ENCODE results near the gene CGB3.
"Not testable (repeated sequence)": the region's sequence is repeated elsewhere in the genome, so short reads cannot be mapped to it uniquely, and the experiment has no call there.

The CGB3 gene

DNA sequence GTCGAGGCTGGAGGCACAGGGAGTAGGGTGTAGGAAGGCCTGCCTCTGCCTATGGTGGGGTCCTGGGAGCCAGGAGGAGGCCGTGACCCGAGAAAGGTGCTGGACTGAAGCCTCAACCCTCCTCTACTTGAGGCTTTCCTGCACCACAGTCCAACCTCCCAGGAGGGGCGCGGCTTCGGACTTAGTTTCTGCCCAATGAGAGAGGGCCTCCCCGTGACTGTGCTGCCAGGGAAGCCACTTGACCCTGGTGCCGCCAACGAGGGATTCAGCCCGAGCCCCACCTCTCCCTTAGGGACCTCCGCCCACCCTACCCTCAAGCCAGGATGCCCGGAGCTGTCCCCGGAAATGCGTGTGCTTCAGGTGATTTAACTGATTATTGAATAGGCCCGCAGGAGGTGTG lies at the start of gene CGB3:
Gene CGB3, minus strand, starts transcription at position 101 of the 400 bp plus-strand sequence. CDS start 362 bp downstream, outside the sequence.
- FAIRE-seq: not testable (repeated sequence)

DNA sequence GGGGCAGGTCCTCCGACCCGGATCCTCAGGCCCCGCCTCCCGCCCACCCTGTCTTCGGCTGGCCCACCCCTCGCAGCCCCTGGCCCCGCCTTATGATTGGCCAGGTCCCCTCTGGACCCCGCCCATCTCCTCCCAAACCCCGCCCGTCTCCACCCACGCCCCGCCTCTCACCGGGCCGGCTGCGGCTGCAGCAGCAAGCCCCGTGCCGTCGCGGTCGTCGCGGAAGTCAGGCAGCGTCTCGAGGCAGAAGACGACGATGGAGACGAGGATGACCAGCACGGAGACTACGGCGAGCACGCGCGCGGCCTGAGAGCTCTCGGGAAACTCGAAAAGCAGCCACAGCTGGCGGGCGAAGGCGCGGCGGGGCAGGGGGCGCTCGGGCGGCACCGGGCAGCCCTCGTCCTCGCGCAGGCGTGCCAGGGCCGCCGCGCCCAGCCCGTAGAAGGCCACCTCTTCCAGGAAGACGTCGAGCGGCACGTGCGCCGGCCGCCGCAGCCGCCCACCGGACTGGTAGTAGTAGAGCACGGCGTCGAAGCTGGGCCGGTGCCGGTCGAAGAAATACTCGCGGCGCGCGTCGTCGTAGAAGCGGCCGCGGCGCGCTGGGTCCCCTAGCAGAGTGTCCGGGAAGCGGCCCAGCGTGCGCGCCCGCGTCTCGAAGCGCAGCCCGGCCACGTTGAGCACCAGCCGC lies 47.9 kb upstream of the CGB3 start:
- FAIRE-seq: no peak

DNA sequence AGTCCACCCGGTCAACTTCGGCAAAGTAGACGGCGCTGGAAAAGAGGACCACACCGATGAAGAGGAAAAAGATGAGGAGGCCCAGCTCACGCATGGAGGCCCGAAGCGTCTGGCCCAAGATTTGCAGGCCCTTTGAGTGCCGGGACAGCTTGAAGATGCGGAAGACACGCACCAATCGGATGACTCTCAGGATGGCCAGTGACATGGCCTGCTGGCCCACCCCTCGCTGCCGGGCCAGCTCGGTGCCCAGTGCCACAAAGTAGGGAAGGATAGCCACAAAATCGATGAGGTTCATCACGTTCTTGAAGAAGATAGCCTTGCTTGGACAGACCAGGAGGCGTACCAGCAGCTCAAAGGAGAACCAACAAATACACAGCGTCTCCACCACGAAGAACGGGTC lies 46.3 kb upstream of the CGB3 start:
- FAIRE-seq: no peak

DNA sequence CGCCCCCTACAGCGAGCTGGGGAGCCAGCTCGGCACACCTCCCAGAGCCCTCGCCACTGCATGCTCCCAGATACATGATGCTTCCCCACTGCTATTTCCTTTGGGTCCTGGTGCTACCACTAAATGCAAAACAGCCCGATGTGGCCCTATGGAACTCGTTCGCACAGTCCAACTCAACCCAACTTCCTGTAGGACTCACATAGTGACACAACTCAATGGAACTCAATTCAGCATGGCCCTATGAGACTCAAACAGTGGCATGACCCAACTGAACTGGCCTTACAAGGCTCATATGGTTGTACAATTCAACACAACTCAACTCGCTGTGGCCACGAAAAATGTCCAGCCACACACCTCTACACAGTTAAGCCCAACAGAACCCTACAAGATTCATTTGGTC lies 44.9 kb upstream of the CGB3 start:
- no peak for FAIRE-seq

DNA sequence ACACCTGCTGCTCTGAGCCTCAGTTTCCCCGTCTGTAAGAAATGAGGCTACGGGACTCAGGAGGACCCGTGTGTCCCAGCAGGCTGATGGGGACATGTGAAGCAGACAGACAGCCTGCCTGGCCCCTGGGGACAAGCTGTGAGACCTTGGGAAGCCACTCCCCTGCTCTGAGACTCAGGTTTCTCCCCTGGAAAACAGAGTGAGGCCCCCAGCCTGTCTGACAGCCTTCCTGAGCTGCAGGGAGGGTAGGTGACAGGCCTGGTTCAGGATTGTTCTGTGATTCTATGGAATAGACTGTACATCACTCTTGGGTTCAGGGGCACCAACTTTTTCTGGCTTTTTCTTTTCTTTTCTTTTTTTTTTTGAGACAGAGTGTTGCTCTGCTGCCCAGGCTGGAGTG lies 43.4 kb upstream of the CGB3 start:
- FAIRE-seq: no peak

- no peak for FAIRE-seq
These were observed 41.9 kb upstream of the CGB3 start for GRCh38 chr19:49065905-49066512.

GRCh38 chr19:49064768-49065611 lies 40.9 kb upstream of the CGB3 start, which contains the start of gene NTF4:
NTF4 (minus strand) TSS chr19:49064818; CDS start chr19:49061997, 2,821 bp downstream.
- FAIRE-seq: no peak

GRCh38 chr19:49064029-49064629 lies 40.0 kb upstream of the CGB3 start:
- FAIRE-seq: no peak

- FAIRE-seq: no peak
These were observed 37.3 kb upstream of the CGB3 start for GRCh38 chr19:49061445-49061844.

DNA sequence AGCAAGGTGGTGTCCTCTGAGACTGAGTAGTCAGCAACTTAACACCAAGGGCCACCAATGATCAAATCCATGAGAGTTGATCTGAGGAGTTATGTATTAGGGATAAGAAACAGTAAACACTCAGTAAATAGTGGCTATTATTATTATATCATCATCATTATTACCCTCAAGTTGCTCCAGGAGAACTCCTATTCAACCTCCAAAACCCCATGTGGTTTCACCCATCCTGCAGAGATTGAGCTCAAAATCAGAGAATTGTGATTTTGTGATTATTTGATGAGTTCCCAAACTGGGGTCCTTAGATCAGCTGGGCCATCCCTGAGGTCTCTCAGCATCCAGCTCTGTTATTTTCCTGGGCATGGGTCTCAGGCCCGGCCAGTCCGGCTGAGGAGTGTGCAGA lies 36.9 kb upstream of the CGB3 start:
- FAIRE-seq: no peak

DNA sequence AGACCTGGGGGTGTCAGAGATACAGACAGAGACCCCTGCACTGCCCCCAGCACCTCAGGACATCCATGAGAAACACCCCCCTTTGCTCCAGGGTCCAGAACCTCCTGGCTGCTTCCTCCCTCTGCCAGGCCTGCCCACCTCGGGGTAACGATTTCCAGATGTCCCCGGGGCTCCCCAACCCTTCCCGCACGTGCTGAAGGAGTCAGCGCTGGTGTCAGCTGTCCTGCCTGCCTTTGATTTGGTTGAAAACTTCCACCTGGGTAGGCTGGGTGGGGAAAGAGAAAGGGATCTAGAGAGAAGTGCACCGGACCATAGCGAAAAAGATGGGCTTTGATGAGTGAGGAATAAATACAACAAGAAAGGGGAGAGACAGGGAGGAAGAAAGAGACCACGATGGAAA lies 34.9 kb upstream of the CGB3 start:
- FAIRE-seq: no peak

GRCh38 chr19:49058562-49058961 lies 34.4 kb upstream of the CGB3 start:
- FAIRE-seq: no peak

DNA sequence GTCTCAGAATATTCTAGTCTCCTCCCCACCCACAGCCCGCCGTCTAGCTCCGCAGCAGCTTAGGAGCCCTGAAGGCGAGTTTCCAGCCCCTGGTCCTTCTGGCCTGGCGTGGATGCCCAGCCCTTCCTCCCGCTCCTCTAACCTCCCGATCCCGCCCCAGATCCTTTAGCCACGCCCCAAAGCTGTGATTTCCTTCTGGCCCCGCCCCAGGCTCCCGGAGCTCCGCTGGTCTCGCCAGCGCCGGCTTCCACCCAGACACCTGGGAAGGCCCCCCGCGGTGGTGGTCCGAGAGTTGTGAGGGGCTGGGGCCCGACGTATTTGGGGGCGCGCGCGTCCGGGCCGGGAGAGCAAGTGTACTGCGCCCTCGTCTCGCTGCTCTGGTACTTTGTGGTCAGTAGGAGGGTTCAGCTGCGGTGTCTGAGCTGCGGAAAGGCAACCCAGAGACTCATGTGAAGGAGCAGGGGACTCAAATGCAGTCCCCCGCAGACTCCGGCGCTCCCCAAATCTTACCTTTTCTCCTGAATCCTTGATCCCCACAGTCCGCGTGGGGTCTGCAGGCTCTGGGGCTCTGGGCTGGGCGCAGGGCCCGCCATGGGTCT lies 33.6 kb upstream of the CGB3 start, which contains the start of gene CGB7:
Gene CGB7, minus strand, starts transcription at position 114 of the 599 bp plus-strand sequence. CDS start 2,374 bp downstream, outside the sequence.
- FAIRE-seq: no peak

DNA sequence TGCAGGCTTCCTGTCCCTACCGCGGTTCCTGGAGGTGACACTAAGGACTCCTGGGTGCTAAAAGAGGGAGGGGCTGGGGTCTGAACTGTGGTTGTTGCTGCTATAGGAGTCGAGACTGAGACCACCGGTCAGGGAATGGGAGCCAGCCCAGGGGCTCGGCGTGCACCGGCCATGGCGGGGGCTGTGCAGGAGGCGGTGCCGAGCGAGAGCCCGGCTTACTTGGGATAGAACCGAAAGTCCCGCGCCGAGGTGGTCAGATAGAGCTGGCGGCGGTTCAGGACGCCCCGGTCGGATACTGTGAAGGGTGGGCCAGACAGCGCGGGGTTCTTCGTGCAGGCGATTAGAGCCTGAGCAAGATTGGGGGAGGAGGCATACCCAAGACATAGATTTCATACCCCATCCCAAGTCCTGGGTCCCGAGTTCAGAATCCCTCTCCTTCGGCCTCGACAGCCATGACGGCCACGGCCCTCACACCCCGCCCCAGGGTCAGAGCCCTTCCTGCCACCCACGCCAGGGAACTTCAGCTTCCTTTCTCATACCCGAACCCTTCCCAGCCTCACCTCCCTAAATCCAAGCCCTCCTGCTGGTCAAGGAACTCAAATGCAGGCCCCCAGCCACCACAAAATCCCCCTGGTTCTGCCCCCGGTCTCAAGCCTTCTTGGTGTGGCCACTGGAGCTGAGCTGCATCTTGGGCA lies 32.9 kb upstream of the CGB3 start:
- FAIRE-seq: not testable (repeated sequence)

DNA sequence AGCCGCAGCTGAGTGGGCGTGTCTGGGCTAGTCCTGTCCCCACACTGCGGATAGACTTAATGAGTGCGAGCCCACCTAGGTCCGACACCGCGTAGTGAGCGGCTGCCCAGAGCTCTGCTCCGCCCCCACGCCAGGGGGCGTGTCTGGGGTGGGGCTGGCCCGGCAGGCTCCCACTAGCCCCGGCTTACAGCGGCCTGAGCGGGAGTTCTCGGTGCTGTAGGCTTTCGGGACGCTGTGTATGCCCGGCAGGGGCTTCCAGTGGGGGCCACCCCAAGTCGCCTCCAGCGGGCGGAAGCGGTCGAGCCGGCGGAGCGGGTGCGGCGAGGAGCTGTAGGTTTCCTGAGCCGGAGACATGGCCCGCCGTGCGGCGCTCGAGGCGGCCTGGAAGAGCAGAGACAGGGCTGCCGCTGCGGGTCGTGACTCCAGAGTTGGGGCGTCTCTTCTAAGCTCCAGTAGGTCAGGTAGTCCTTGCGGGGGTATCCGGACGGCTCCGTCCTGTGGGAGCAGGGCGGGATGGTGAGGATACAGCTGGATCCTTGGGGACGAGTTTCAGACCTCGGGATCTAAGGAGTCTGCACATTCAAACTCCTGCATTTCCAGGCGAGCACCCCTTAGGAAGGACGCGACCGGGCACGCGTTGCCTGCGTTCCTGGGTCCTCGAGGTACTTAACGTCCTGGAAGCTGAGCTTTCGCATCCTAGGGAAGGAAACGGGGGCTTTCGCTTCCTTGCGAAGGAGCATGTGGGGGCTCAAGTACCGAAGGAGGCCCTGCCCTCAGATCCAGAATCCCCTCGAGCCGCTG lies 32.2 kb upstream of the CGB3 start:
- FAIRE-seq: no peak

- not testable (repeated sequence) for FAIRE-seq
These were observed 26.4 kb upstream of the CGB3 start for GRCh38 chr19:49050376-49051033.

DNA sequence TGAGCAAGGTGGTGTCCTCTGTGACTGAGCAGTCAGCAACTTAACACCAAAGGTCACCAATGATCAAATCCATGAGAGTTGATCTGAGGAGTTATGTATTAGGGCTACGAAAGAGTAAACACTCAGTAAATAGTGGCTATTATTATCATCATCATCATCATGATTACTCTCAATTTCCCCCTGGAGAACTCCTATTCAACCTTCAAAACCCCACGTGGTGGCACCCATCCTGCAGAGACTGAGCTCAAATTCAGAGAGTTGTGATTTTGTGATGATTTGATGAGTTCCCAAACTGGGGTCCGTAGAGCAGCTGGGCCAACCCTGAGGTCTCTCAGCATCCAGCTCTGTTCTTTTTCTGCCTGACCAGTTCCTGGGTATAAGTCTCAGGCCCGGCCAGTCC lies 25.7 kb upstream of the CGB3 start:
- not testable (repeated sequence) for FAIRE-seq

- not testable (repeated sequence) for FAIRE-seq
These were observed 24.9 kb upstream of the CGB3 start, which contains the start of gene CGB8 for GRCh38 chr19:49049011-49049410. CGB8 (minus strand) TSS chr19:49049111; CDS start chr19:49048739, 372 bp downstream.

DNA sequence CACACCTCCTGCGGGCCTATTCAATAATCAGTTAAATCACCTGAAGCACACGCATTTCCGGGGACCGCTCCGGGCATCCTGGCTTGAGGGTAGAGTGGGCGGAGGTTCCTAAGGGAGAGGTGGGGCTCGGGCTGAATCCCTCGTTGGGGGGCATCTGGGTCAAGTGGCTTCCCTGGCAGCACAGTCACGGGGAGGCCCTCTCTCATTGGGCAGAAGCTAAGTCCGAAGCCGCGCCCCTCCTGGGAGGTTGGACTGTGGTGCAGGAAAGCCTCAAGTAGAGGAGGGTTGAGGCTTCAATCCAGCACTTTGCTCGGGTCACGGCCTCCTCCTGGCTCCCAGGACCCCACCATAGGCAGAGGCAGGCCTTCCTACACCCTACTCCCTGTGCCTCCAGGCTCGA lies 19.4 kb upstream of the CGB3 start, which contains the start of gene CGB5:
Gene CGB5, plus strand, starts transcription at position 301 of the 400 bp plus-strand sequence. CDS start 362 bp downstream, outside the sequence.
- FAIRE-seq: not testable (repeated sequence)

DNA sequence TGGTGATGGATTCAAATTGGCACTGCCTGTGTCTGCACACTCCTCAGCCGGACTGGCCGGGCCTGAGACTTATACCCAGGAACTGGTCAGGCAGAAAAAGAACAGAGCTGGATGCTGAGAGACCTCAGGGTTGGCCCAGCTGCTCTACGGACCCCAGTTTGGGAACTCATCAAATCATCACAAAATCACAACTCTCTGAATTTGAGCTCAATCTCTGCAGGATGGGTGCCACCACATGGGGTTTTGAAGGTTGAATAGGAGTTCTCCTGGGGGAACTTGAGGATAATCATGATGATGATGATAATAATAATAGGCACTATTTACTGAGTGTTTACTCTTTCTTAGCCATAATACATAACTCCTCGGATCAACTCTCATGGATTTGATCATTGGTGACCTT lies 18.5 kb upstream of the CGB3 start:
- not testable (repeated sequence) for FAIRE-seq
